Heart left ventricle (tissue), 13 donors: Measurements from ENCODE around the gene ZNF473.

Source experiments
- POLR2A ChIP-seq, 2 donors: fragments of 450-650 bp; IDR thresholded peaks; one replicate each; pipeline ENCODE4 v1.6.1; 2017; ENCODE audit warnings: antibody characterized with exemption in 2 of 2, mild to moderate bottlenecking in 2 of 2, moderate library complexity in 2 of 2
- TF ChIP-seq, protein P1 (sequence below), 12 donors: fragments of 200-600 bp; sonication (generic) in 4 of 12; IDR thresholded peaks; one replicate each; pipeline versions ENCODE4 v1.5.0 to v1.8.0; 2018 to 2022; ENCODE audit warnings: antibody characterized with exemption in 12 of 12, mild to moderate bottlenecking in 5 of 12
- donor health status: ischemic (EF 13 %, LVEDD 7.1; RV severe dilation, severe dysfunction).
- donor health status: DM: no; HTN: yes; CAD: no.
- donor health status: DM: no; HTN: no; CAD: no.
- donor health status: ischemic (EF 25% LVEDD 6.9; RV normal size, moderate dysfunction).
- donor health status: ischemic (EF 25% LVEDD 5.7; RV mildly dilated, moderate dysfunction).
- donor health status: ischemic (EF 35%, LVEDD 5.7; RV mildly dilated, moderate dysfunction).
- donor health status: nonischemic (EF 11% LVEDD 7.7; RV severe dilation, severe dysfunction).
- donor health status: DM: yes; HTN: yes; CAD: no.
- donor health status: PGD.
- donor health status: ischemic (EF 29% LVEDD 5.4; RV normal size, mild dysfunction).
- donor health status: nonischemic (EF 23%, LVEDD 6.1; RV moderate dilation, normal function).

DNA sequence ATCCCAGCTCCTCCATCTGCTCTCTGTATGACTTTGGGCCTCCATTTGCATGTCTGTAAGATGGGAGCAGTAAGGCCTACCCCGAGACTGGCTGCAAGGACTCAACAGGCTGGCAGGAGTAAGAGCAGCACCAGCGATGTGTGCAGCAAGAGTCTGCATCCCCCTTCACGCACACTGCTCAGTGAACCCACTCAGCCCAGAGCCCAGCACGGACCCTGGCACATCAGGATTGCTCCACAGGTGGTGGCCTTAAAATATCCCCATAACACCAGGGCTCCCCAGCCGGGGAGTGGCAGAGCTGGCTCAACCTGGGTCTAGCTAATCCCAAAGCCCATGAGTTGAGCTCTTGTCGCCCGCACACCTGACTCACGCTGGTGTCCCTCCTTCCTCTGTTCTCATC lies 24.0 kb upstream of the ZNF473 start:
- TF ChIP-seq, protein P1, sequence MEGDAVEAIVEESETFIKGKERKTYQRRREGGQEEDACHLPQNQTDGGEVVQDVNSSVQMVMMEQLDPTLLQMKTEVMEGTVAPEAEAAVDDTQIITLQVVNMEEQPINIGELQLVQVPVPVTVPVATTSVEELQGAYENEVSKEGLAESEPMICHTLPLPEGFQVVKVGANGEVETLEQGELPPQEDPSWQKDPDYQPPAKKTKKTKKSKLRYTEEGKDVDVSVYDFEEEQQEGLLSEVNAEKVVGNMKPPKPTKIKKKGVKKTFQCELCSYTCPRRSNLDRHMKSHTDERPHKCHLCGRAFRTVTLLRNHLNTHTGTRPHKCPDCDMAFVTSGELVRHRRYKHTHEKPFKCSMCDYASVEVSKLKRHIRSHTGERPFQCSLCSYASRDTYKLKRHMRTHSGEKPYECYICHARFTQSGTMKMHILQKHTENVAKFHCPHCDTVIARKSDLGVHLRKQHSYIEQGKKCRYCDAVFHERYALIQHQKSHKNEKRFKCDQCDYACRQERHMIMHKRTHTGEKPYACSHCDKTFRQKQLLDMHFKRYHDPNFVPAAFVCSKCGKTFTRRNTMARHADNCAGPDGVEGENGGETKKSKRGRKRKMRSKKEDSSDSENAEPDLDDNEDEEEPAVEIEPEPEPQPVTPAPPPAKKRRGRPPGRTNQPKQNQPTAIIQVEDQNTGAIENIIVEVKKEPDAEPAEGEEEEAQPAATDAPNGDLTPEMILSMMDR (IDR thresholded peaks at IDR 0.05) = no peak
- no peak for TF ChIP-seq POLR2A (IDR thresholded peaks at IDR 0.05)
